Testis (tissue), 2 donors: ENCODE data around the gene KRTAP9-6.

Source experiments
- POLR2A ChIP-seq: fragments of 450-650 bp; IDR thresholded peaks from one replicate; pipeline ENCODE4 v1.6.1; 2017; ENCODE audit warnings: antibody characterized with exemption, mild to moderate bottlenecking, moderate library complexity
- TF ChIP-seq, protein P1 (sequence below), 3 experiments: fragments of 450-650 bp in 2 of 3; fragments of 200-600 bp in 1 of 3; sonication (generic) in 1 of 3; IDR thresholded peaks; one replicate each; pipeline ENCODE4 v1.5.1; 2016 to 2019; ENCODE audit warnings: antibody characterized with exemption in 3 of 3, mild to moderate bottlenecking in 2 of 3, moderate library complexity in 1 of 3

DNA sequence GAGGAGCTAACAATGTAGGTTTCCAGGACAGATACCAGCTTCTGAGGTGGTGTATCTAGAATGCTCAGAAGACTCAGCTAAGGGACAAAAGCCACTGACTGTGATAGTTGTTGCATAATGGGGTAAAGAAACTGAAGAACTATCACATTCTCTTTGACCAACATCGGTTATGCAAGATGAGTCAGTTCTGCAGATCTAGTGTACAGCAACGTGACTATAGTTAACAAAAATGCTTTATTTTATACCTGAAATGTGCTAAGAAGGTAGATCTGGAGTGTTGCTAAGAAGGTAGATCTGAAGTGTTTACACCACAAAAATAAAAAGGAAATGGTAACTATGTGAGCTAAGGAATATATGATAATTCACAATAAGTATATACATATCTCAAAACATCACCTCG lies 2.5 kb downstream of the KRTAP9-6 start:
- TF ChIP-seq, protein P1, sequence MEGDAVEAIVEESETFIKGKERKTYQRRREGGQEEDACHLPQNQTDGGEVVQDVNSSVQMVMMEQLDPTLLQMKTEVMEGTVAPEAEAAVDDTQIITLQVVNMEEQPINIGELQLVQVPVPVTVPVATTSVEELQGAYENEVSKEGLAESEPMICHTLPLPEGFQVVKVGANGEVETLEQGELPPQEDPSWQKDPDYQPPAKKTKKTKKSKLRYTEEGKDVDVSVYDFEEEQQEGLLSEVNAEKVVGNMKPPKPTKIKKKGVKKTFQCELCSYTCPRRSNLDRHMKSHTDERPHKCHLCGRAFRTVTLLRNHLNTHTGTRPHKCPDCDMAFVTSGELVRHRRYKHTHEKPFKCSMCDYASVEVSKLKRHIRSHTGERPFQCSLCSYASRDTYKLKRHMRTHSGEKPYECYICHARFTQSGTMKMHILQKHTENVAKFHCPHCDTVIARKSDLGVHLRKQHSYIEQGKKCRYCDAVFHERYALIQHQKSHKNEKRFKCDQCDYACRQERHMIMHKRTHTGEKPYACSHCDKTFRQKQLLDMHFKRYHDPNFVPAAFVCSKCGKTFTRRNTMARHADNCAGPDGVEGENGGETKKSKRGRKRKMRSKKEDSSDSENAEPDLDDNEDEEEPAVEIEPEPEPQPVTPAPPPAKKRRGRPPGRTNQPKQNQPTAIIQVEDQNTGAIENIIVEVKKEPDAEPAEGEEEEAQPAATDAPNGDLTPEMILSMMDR (IDR thresholded peaks at IDR 0.05), result no peak
- no peak for TF ChIP-seq POLR2A
